HL-60 (cell line): ENCODE results near the gene ARHGEF7.

Experiments
- POLR2AphosphoS5 ChIP-seq: IDR thresholded peaks from 2 replicates; pipeline ENCODE4 v1.6.1; 2012; ENCODE audit warnings: low read depth
- TF ChIP-seq, protein P1 (sequence below): IDR thresholded peaks from 2 replicates; pipeline ENCODE4 v1.6.1; 2012; ENCODE audit warnings: low read depth; ENCODE audit not compliant: insufficient replicate concordance
- TF ChIP-seq, protein P2 (sequence below): IDR thresholded peaks from one replicate; pipeline ENCODE4 v1.5.1; 2011; ENCODE audit warnings: low read length, control low read depth, inconsistent platforms; ENCODE audit not compliant: insufficient read depth

GRCh38 chr13:111139873-111140561 lies 24.9 kb downstream of the ARHGEF7 start:
- TF ChIP-seq, protein P1, sequence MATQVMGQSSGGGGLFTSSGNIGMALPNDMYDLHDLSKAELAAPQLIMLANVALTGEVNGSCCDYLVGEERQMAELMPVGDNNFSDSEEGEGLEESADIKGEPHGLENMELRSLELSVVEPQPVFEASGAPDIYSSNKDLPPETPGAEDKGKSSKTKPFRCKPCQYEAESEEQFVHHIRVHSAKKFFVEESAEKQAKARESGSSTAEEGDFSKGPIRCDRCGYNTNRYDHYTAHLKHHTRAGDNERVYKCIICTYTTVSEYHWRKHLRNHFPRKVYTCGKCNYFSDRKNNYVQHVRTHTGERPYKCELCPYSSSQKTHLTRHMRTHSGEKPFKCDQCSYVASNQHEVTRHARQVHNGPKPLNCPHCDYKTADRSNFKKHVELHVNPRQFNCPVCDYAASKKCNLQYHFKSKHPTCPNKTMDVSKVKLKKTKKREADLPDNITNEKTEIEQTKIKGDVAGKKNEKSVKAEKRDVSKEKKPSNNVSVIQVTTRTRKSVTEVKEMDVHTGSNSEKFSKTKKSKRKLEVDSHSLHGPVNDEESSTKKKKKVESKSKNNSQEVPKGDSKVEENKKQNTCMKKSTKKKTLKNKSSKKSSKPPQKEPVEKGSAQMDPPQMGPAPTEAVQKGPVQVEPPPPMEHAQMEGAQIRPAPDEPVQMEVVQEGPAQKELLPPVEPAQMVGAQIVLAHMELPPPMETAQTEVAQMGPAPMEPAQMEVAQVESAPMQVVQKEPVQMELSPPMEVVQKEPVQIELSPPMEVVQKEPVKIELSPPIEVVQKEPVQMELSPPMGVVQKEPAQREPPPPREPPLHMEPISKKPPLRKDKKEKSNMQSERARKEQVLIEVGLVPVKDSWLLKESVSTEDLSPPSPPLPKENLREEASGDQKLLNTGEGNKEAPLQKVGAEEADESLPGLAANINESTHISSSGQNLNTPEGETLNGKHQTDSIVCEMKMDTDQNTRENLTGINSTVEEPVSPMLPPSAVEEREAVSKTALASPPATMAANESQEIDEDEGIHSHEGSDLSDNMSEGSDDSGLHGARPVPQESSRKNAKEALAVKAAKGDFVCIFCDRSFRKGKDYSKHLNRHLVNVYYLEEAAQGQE: no peak
- TF ChIP-seq, protein P2, sequence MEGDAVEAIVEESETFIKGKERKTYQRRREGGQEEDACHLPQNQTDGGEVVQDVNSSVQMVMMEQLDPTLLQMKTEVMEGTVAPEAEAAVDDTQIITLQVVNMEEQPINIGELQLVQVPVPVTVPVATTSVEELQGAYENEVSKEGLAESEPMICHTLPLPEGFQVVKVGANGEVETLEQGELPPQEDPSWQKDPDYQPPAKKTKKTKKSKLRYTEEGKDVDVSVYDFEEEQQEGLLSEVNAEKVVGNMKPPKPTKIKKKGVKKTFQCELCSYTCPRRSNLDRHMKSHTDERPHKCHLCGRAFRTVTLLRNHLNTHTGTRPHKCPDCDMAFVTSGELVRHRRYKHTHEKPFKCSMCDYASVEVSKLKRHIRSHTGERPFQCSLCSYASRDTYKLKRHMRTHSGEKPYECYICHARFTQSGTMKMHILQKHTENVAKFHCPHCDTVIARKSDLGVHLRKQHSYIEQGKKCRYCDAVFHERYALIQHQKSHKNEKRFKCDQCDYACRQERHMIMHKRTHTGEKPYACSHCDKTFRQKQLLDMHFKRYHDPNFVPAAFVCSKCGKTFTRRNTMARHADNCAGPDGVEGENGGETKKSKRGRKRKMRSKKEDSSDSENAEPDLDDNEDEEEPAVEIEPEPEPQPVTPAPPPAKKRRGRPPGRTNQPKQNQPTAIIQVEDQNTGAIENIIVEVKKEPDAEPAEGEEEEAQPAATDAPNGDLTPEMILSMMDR: no peak
- no peak for TF ChIP-seq POLR2AphosphoS5
